ENCODE results near the gene AKAP13. TPM values are rescaled to one million over a fixed set of nuclear protein-coding genes. Genes with fewer than 3 reads are reported as not detected.

AKAP13 gene
- polyA plus RNA-seq, 1 of the 3 experiments (the other 2 are of a cell fraction) = 8.4 TPM

GRCh38 chr15:85531083-85531482 is 150.7 kb downstream of the AKAP13 start:
- H3K79me2 ChIP-seq (ENCODE audit: insufficient read depth) = no peaks in the 10 kb centered on the region
- H3K4me3 ChIP-seq (ENCODE audit: low read depth in 2 of 2, low read length in 1 of 2) = no peak overlapping the region
- no peak overlapping the region for H2AFZ ChIP-seq (ENCODE audit: low read depth)
- WGBS (ENCODE audit: low lambda C conversion rate) = 96% methylated on average over 4 of the region's 4 CpGs
- H3K9ac ChIP-seq = no peak overlapping the region
- H3K4me2 ChIP-seq = no peak overlapping the region
- no peaks in the 10 kb centered on the region for H3K9me3 ChIP-seq
- H3K27ac ChIP-seq (ENCODE audit: low read depth in 2 of 2, low read length in 1 of 2) = no peak overlapping the region
- peaks cover 11 to 15% of the 10 kb centered on the region in 2 experiments for H3K36me3 ChIP-seq (replicated peaks in 1 of 2; ENCODE audit: control insufficient read depth in 1 of 2, insufficient read depth in 2 of 2, low read length in 1 of 2)
- H3K4me1 ChIP-seq (ENCODE audit: control insufficient read depth in 1 of 2, insufficient read depth in 2 of 2, low read depth in 1 of 2, low read length in 1 of 2) = peaks cover 5 to 14% of the 10 kb centered on the region in 2 experiments; a peak in 2 of 4 replicates
- TF ChIP-seq ELF1 (IDR thresholded peaks at IDR 0.05) = no peak
- TF ChIP-seq RXRA (IDR thresholded peaks at IDR 0.05; ENCODE audit: borderline replicate concordance, low read depth) = no peak
- no peak for TF ChIP-seq CHD2 (IDR thresholded peaks at IDR 0.05; ENCODE audit: low read length, partially characterized antibody)
- no peak for TF ChIP-seq NFIC (IDR thresholded peaks at IDR 0.05; ENCODE audit: borderline replicate concordance)
- TF ChIP-seq EZH2phosphoT487 (IDR thresholded peaks at IDR 0.05; ENCODE audit: borderline replicate concordance, low read depth) = no peak
- no peak for TF ChIP-seq RCOR1 (IDR thresholded peaks at IDR 0.05; ENCODE audit: low read length)
- TF ChIP-seq FOXM1 (IDR thresholded peaks at IDR 0.05; ENCODE audit: low read depth) = no peak
- TF ChIP-seq SMC3 (IDR thresholded peaks at IDR 0.05; ENCODE audit: low read depth, low read length) = no peak
- TF ChIP-seq ZBTB33 (IDR thresholded peaks at IDR 0.05; ENCODE audit: borderline replicate concordance, low read depth) = no peak
- no peak for TF ChIP-seq SIN3A (IDR thresholded peaks at IDR 0.05; ENCODE audit: borderline replicate concordance, low read depth, low read length)
- TF ChIP-seq USF1 (IDR thresholded peaks at IDR 0.05; ENCODE audit: borderline replicate concordance, low read depth) = no peak
- no peak for TF ChIP-seq USF2 (IDR thresholded peaks at IDR 0.05; ENCODE audit: borderline replicate concordance, low read depth, low read length)
- TF ChIP-seq FOXJ3 (CRISPR knock-in tag; IDR thresholded peaks at IDR 0.05) = no peak
- no peaks in the 10 kb centered on the region for H3K9me2 ChIP-seq
- H3F3A ChIP-seq (replicated peaks; ENCODE audit: insufficient read depth) = no peaks in the 10 kb centered on the region
- no peak for DNase-seq
- H4K20me1 ChIP-seq (ENCODE audit: insufficient read depth) = no peaks in the 10 kb centered on the region
- H3K27me3 ChIP-seq (ENCODE audit: insufficient read depth) = no peaks in the 10 kb centered on the region
- ChIA-PET POLR2A (no interaction called here), CTCF (no interaction called here)

GRCh38 chr15:85532689-85533088 is 152.3 kb downstream of the AKAP13 start:
- CTCF ChIA-PET = interaction anchor here (1.2 kb wide), 1 partner anchor 19 kb away, joined by 3 read pairs; no protein-coding TSS in a partner anchor
- Histone ChIP-seq H3K36me3 (replicated peaks in 1 of 2; ENCODE audit: control insufficient read depth in 1 of 2, insufficient read depth in 2 of 2, low read length in 1 of 2) (peaks cover 11 to 15% of the 10 kb centered on the region in 2 experiments), H4K20me1 (ENCODE audit: insufficient read depth) (0 out of 2 replicates have a peak, but pooled peaks cover 2% of the 10 kb centered on the region), H3K4me1 (ENCODE audit: control insufficient read depth in 1 of 2, insufficient read depth in 2 of 2, low read depth in 1 of 2, low read length in 1 of 2) (peaks cover 5 to 8% of the 10 kb centered on the region in 2 experiments; a peak in 2 of 4 replicates), H3K9me3 (no peaks in the 10 kb centered on the region), H3K27me3 (ENCODE audit: insufficient read depth) (no peaks in the 10 kb centered on the region), H2AFZ (ENCODE audit: low read depth) (no peak overlapping the region), H3F3A (replicated peaks; ENCODE audit: insufficient read depth) (no peaks in the 10 kb centered on the region), H3K4me3 (ENCODE audit: low read depth in 2 of 2, low read length in 1 of 2) (no peak overlapping the region), H3K27ac (ENCODE audit: low read depth in 2 of 2, low read length in 1 of 2) (no peak overlapping the region), H3K4me2 (no peak overlapping the region), H3K79me2 (ENCODE audit: insufficient read depth) (no peaks in the 10 kb centered on the region), H3K9ac (no peak overlapping the region), H3K9me2 (no peaks in the 10 kb centered on the region)
- POLR2A ChIA-PET = no interaction called here
- no peak for DNase-seq
- TF ChIP-seq MXI1 (IDR thresholded peaks at IDR 0.05; ENCODE audit: low read depth, low read length) = no peak
- no peak for TF ChIP-seq EZH2phosphoT487 (IDR thresholded peaks at IDR 0.05; ENCODE audit: borderline replicate concordance, low read depth)
- no peak for TF ChIP-seq POLR2AphosphoS5 (IDR thresholded peaks at IDR 0.05; ENCODE audit: low read depth, low read length)
- no peak for TF ChIP-seq TEAD4 (IDR thresholded peaks at IDR 0.05; ENCODE audit: borderline replicate concordance, insufficient read depth)
- no peak for TF ChIP-seq SIN3A (IDR thresholded peaks at IDR 0.05; ENCODE audit: borderline replicate concordance, low read depth, low read length)
- TF ChIP-seq FOXM1 (IDR thresholded peaks at IDR 0.05; ENCODE audit: low read depth) = no peak
- no peak for TF ChIP-seq USF2 (IDR thresholded peaks at IDR 0.05; ENCODE audit: borderline replicate concordance, low read depth, low read length)
- 91% methylated on average over 3 of the region's 3 CpGs for WGBS (ENCODE audit: low lambda C conversion rate)

Measured in SK-N-SH (cell line).